Measurements from ENCODE around the gene CHRND. TPM values are rescaled to one million over a fixed set of nuclear protein-coding genes. Genes with fewer than 3 reads are reported as not detected.

The CHRND gene
- total RNA-seq, 4 donors from 2014 or later: 49.1 to 119 (median 81.1) TPM

- ATAC-seq: no peak
- Histone ChIP-seq H3K27ac (no peak overlapping the region), H3K4me1 (no peaks in the 10 kb centered on the region), H3K9me3 (no peaks in the 10 kb centered on the region), H3K27me3 (peaks cover 9 to 14% (median 12%) of the 10 kb centered on the region in 3 donors), H3K36me3 (no peaks in the 10 kb centered on the region), H3K4me3 (no peak overlapping the region)
- TF ChIP-seq CTCF (IDR thresholded peaks at IDR 0.05 in 4 of 5, conservative IDR thresholded peaks at IDR 0.05 in 1 of 5): no peak
- no peak for TF ChIP-seq POLR2A (IDR thresholded peaks at IDR 0.05)
- intact Hi-C loops (cut with DNase I; ENCODE audit: low total_unique reads) (no loop called here), in situ Hi-C loops (cut with MboI; ENCODE audit: low sequenced_read_pairs in 4 of 4) (no loop called here)
- no peak for DNase-seq
Measured at GRCh38 chr2:232491139-232491780, 34.7 kb upstream of the CHRND start.

- Histone ChIP-seq H3K9me3 (no peaks in the 10 kb centered on the region), H3K4me3 (no peak overlapping the region), H3K27me3 (peaks cover 0 to 5% (median 1%) of the 10 kb centered on the region in 3 donors), H3K27ac (no peak overlapping the region), H3K4me1 (no peaks in the 10 kb centered on the region), H3K36me3 (no peaks in the 10 kb centered on the region)
- ATAC-seq (no peak), DNase-seq (no peak)
- TF ChIP-seq CTCF (IDR thresholded peaks at IDR 0.05 in 4 of 5, conservative IDR thresholded peaks at IDR 0.05 in 1 of 5) (no peak), POLR2A (IDR thresholded peaks at IDR 0.05) (no peak)
- intact Hi-C loops (cut with DNase I; ENCODE audit: low total_unique reads) (no loop called here), in situ Hi-C loops (cut with MboI; ENCODE audit: low sequenced_read_pairs in 4 of 4) (no loop called here)
Measured at GRCh38 chr2:232492236-232492848, 33.6 kb upstream of the CHRND start.

- no peak for DNase-seq
- TF ChIP-seq POLR2A (IDR thresholded peaks at IDR 0.05) (no peak), CTCF (IDR thresholded peaks at IDR 0.05 in 4 of 5, conservative IDR thresholded peaks at IDR 0.05 in 1 of 5) (no peak)
- no peaks in the 10 kb centered on the region for H3K4me1 ChIP-seq
- intact Hi-C loops (cut with DNase I; ENCODE audit: low total_unique reads) (no loop called here), in situ Hi-C loops (cut with MboI; ENCODE audit: low sequenced_read_pairs in 4 of 4) (no loop called here)
- no peak overlapping the region for H3K27ac ChIP-seq
- H3K9me3 ChIP-seq: no peaks in the 10 kb centered on the region
- H3K36me3 ChIP-seq: no peaks in the 10 kb centered on the region
- peaks cover 0 to under 1% (median 0%) of the 10 kb centered on the region in 3 donors for H3K27me3 ChIP-seq
- no peak for ATAC-seq
- H3K4me3 ChIP-seq: no peak overlapping the region
Measured at GRCh38 chr2:232492963-232493700, 32.8 kb upstream of the CHRND start.

GRCh38 chr2:232493701-232494474, 32.1 kb upstream of the CHRND start:
- no peak overlapping the region for H3K27ac ChIP-seq
- no peaks in the 10 kb centered on the region for H3K36me3 ChIP-seq
- H3K4me3 ChIP-seq: no peak overlapping the region
- no peaks in the 10 kb centered on the region for H3K4me1 ChIP-seq
- H3K9me3 ChIP-seq: no peaks in the 10 kb centered on the region
- TF ChIP-seq CTCF (IDR thresholded peaks at IDR 0.05 in 4 of 5, conservative IDR thresholded peaks at IDR 0.05 in 1 of 5): no peak
- no peak for TF ChIP-seq POLR2A (IDR thresholded peaks at IDR 0.05)
- no peak for ATAC-seq
- in situ Hi-C loops (cut with MboI; ENCODE audit: low sequenced_read_pairs in 4 of 4): no loop called here
- no peaks in the 10 kb centered on the region for H3K27me3 ChIP-seq
- intact Hi-C loops (cut with DNase I; ENCODE audit: low total_unique reads): no loop called here
- DNase-seq: no peak
